Fibroblast of the aortic adventitia (primary cell): ENCODE measurements around the gene ABCD1. TPM values are rescaled to one million over a fixed set of nuclear protein-coding genes. Genes with fewer than 3 reads are reported as not detected.

Experiments
- DNase-seq: peaks from one replicate; pipeline ENCODE4 v3.0.0-alpha.2; 2010; ENCODE audit warnings: low read depth
- H3K4me3 ChIP-seq: 2 replicates; pipeline ENCODE4 v1.5.1; 2011; ENCODE audit warnings: low read depth, mild to moderate bottlenecking, control low read depth, low read length, moderate library complexity
- CTCF ChIP-seq: IDR thresholded peaks from 2 replicates; pipeline ENCODE4 v1.5.1; 2011; ENCODE audit warnings: mild to moderate bottlenecking, low read length, control low read depth, inconsistent platforms; ENCODE audit not compliant: insufficient read depth
- total RNA-seq: library from RNA; depleted of rRNA; stranded (reverse); fragments of >200 nt; gene quantifications from 2 replicates; pipeline ENCODE4 v1.2.3, GENCODE V29; 2012; ENCODE audit warnings: low replicate concordance

ABCD1 gene
- total RNA-seq, 1 donor: 15.5 TPM

GRCh38 chrX:153767674-153768055, 43.0 kb downstream of the ABCD1 start:
- H3K4me3 ChIP-seq: no peak overlapping the region
- no peak for TF ChIP-seq CTCF
- DNase-seq: no peak

- no peak for DNase-seq
- TF ChIP-seq CTCF: no peak
- H3K4me3 ChIP-seq: no peak overlapping the region
Observed at GRCh38 chrX:153768311-153769157, 43.9 kb downstream of the ABCD1 start.

GRCh38 chrX:153769158-153769864, 44.7 kb downstream of the ABCD1 start:
- no peak for TF ChIP-seq CTCF
- DNase-seq: no peak
- no peak overlapping the region for H3K4me3 ChIP-seq

GRCh38 chrX:153769865-153770600, 45.4 kb downstream of the ABCD1 start:
- no peak for DNase-seq
- TF ChIP-seq CTCF: no peak

GRCh38 chrX:153770601-153771414, 46.2 kb downstream of the ABCD1 start:
- H3K4me3 ChIP-seq: no peak overlapping the region
- TF ChIP-seq CTCF: no peak
- no peak for DNase-seq

More at GRCh38 chrX:153769865-153770600, 45.4 kb downstream of the ABCD1 start:
- H3K4me3 ChIP-seq: no peak overlapping the region
